22Rv1 (cell line): ENCODE data around the gene WDR81.

Experiments
- CTCF ChIP-seq: fragments of 450-650 bp; IDR thresholded peaks from 2 replicates; pipeline ENCODE4 v1.5.1; 2017; ENCODE audit warnings: mild to moderate bottlenecking
- ZFX ChIP-seq: fragments of 450-650 bp; IDR thresholded peaks from 2 replicates; pipeline ENCODE4 v1.6.1; 2017; ENCODE audit warnings: antibody characterized with exemption, borderline replicate concordance

GRCh38 chr17:1724351-1724868 lies at the start of gene WDR81:
- TF ChIP-seq CTCF (no peak), ZFX (no peak)
